ENCODE results near the gene NINJ2.

GRCh38 chr12:546920-547845, 116.1 kb downstream of the NINJ2 start:
- TF ChIP-seq GATA2 (IDR thresholded peaks at IDR 0.05; ENCODE audit: low read depth, low read length) (no peak), GATA3 (IDR thresholded peaks at IDR 0.05; ENCODE audit: low read depth, low read length) (no peak)

All from SH-SY5Y (cell line).